Epithelial cell of proximal tubule (primary cell): Measurements from ENCODE around the gene DOCK1. TPM values are rescaled to one million over a fixed set of nuclear protein-coding genes. Genes with fewer than 3 reads are reported as not detected.

Experiments used
- DNase-seq: peaks from one replicate; pipeline ENCODE4 v3.0.0-alpha.2; 2011; ENCODE audit warnings: low read depth
- H3K4me3 ChIP-seq: 2 replicates; pipeline ENCODE4 v1.5.1; 2011; ENCODE audit warnings: low read depth, mild to moderate bottlenecking, low read length
- CTCF ChIP-seq: conservative IDR thresholded peaks from 2 replicates; pipeline ENCODE4 v1.5.1; 2012; ENCODE audit warnings: low read depth, mild to moderate bottlenecking, low read length
- total RNA-seq: library from RNA; depleted of rRNA; stranded (reverse); fragments of >200 nt; gene quantifications from 2 replicates; pipeline ENCODE4 v1.2.3, GENCODE V29; 2015

DOCK1 gene
- total RNA-seq, 1 donor from 2014 or later, result 31.9 TPM

GRCh38 chr10:127322286-127322685 is 417.1 kb downstream of the DOCK1 start:
- DNase-seq, result no peak
- H3K4me3 ChIP-seq, result no peak overlapping the region
- no peak for TF ChIP-seq CTCF

- TF ChIP-seq CTCF, result no peak
- DNase-seq, result no peak
- no peak overlapping the region for H3K4me3 ChIP-seq
Observed at GRCh38 chr10:127325506-127325905, 420.3 kb downstream of the DOCK1 start.

- DNase-seq, result no peak
- no peak overlapping the region for H3K4me3 ChIP-seq
- no peak for TF ChIP-seq CTCF
Observed at GRCh38 chr10:127326883-127327282, 421.7 kb downstream of the DOCK1 start.

GRCh38 chr10:127331696-127332095 is 426.5 kb downstream of the DOCK1 start:
- no peak for DNase-seq
- H3K4me3 ChIP-seq, result no peak overlapping the region
- no peak for TF ChIP-seq CTCF

GRCh38 chr10:127332631-127333030 is 427.4 kb downstream of the DOCK1 start:
- no peak overlapping the region for H3K4me3 ChIP-seq
- no peak for TF ChIP-seq CTCF
- DNase-seq, result no peak

GRCh38 chr10:127337801-127338200 is 432.6 kb downstream of the DOCK1 start:
- DNase-seq, result no peak
- TF ChIP-seq CTCF, result no peak
- H3K4me3 ChIP-seq, result no peak overlapping the region

GRCh38 chr10:127338399-127339110 is 433.3 kb downstream of the DOCK1 start:
- no peak overlapping the region for H3K4me3 ChIP-seq
- no peak for TF ChIP-seq CTCF
- no peak for DNase-seq
